Panc1 (cell line): ENCODE data around the gene JMJD4. TPM values are rescaled to one million over a fixed set of nuclear protein-coding genes. Genes with fewer than 3 reads are reported as not detected.

Experiments
- ATAC-seq: fragments of 200-7000 bp; cut with Tn5 transposase; 2 replicates; pipeline ENCODE4 v1.9.1; 2020; ENCODE audit warnings: mild to moderate bottlenecking, moderate library complexity
- BruUV-seq: library from RNA; stranded (reverse); fragments of 400-500 nt; replicated peaks from 2 replicates; lab custom pipeline; 2021; lab: Mats Ljungman, UMichigan
- CTCF ChIA-PET: fragments of 300-600 bp; sonication (Branson Sonifier 250); formaldehyde crosslinking; loops from one replicate; lab custom pipeline; 2022; ENCODE audit warnings: antibody characterized with exemption; lab: Charles Lee
- POLR2A ChIA-PET: fragments of 300-600 bp; sonication (Branson Sonifier 250); formaldehyde crosslinking; loops from one replicate; lab custom pipeline; 2022; ENCODE audit warnings: antibody characterized with exemption; lab: Charles Lee
- DNase-seq: peaks from one replicate; pipeline ENCODE4 v3.0.0-alpha.2; 2010; ENCODE audit warnings: low read depth, low spot score
- H3K27ac ChIP-seq: 2 replicates; pipeline ENCODE4 v1.5.1; 2011; ENCODE audit warnings: mild to moderate bottlenecking, low read length, inconsistent platforms
- H3K27me3 ChIP-seq: fragments of 200-500 bp; sonication (Bioruptor generic); 2 replicates; pipeline ENCODE4 v1.6.0; 2014; ENCODE audit warnings: low read length, inconsistent platforms; ENCODE audit not compliant: control insufficient read depth, insufficient read depth
- H3K36me3 ChIP-seq: fragments of 200-500 bp; sonication (Bioruptor generic); 2 replicates; pipeline ENCODE4 v1.5.1; 2014; ENCODE audit warnings: inconsistent platforms, mild to moderate bottlenecking, low read length, moderate library complexity; ENCODE audit not compliant: control insufficient read depth, insufficient read depth
- H3K4me1 ChIP-seq: 2 replicates; pipeline ENCODE4 v1.5.1; 2011; ENCODE audit warnings: inconsistent platforms, mild to moderate bottlenecking, low read length, moderate library complexity; ENCODE audit not compliant: control insufficient read depth, insufficient read depth
- H3K4me3 ChIP-seq, 2 experiments: 2 replicates each; pipeline ENCODE4 v1.5.1; 2011 to 2012; ENCODE audit warnings: low read depth in 2 of 2, low read length in 2 of 2, mild to moderate bottlenecking in 2 of 2, inconsistent platforms in 1 of 2, moderate library complexity in 1 of 2
- H3K9me3 ChIP-seq: fragments of 200-500 bp; sonication (Bioruptor generic); 2 replicates; pipeline ENCODE4 v1.5.1; 2014; ENCODE audit warnings: low read depth, mild to moderate bottlenecking, inconsistent platforms, low read length, moderate library complexity; ENCODE audit not compliant: control insufficient read depth, insufficient read depth
- CTCF ChIP-seq: fragments of 450-650 bp; IDR thresholded peaks from 2 replicates; pipeline ENCODE4 v1.5.1; 2017; ENCODE audit warnings: mild to moderate bottlenecking
- POLR2AphosphoS5 ChIP-seq: IDR thresholded peaks from 2 replicates; pipeline ENCODE4 v1.6.1; 2012; ENCODE audit warnings: mild to moderate bottlenecking, low read depth, low read length, moderate library complexity
- REST ChIP-seq, 2 experiments: IDR thresholded peaks; 2 replicates each; pipeline ENCODE4 v1.6.1; 2011 to 2012; ENCODE audit warnings: low read depth in 2 of 2, control low read depth in 1 of 2, low read length in 1 of 2, mild to moderate bottlenecking in 1 of 2, moderate library complexity in 1 of 2; ENCODE audit not compliant: insufficient read depth in 1 of 2
- SIN3A ChIP-seq: IDR thresholded peaks from 2 replicates; pipeline ENCODE4 v1.6.1; 2012; ENCODE audit warnings: low read depth, mild to moderate bottlenecking, low read length, moderate library complexity, borderline replicate concordance; ENCODE audit not compliant: insufficient read depth
- TCF7L2 ChIP-seq: IDR thresholded peaks from 2 replicates; pipeline ENCODE4 v1.6.1; 2011; ENCODE audit warnings: mild to moderate bottlenecking, low read depth, low read length, inconsistent platforms
- in situ Hi-C: cut with HindIII; loops from 2 replicates; pipeline ENCODE4 v1.10.0; 2016; ENCODE audit warnings: low sequenced_read_pairs, low pct_unique_long_range_greater_than_20kb
- intact Hi-C: fragments of 100-400 bp; cut with micrococcal nuclease; formaldehyde crosslinking; loops from one replicate; pipeline ENCODE4 v1.10.0; 2022; ENCODE audit not compliant: unreplicated experiment
- total RNA-seq: library from RNA; stranded (reverse); gene quantifications from one replicate; pipeline ENCODE4 v1.2.1, GENCODE V29; 2021; ENCODE audit not compliant: unreplicated experiment

JMJD4 gene
- total RNA-seq, 1 experiment from 2014 or later = 27.7 TPM

GRCh38 chr1:227728892-227729143 lies 6.3 kb downstream of the JMJD4 start:
- H3K27ac ChIP-seq = peak overlapping the region; percentile 83
- no peaks in the 10 kb centered on the region for H3K27me3 ChIP-seq
- no peaks in the 10 kb centered on the region for H3K36me3 ChIP-seq
- in situ Hi-C loops = no loop called here
- no peak for TF ChIP-seq SIN3A
- no peak for TF ChIP-seq CTCF
- TF ChIP-seq POLR2AphosphoS5 = no peak
- TF ChIP-seq TCF7L2 = no peak
- intact Hi-C loops = no loop called here
- ChIA-PET CTCF (no interaction called here), POLR2A (no interaction called here)
- ATAC-seq = peak; percentile 25
- peak overlapping the region; percentile 65 to 80 for H3K4me3 ChIP-seq
- DNase-seq = no peak
- no peaks in the 10 kb centered on the region for H3K9me3 ChIP-seq
- peaks cover 33% of the 10 kb centered on the region for H3K4me1 ChIP-seq
- BruUV-seq = TSS peak; percentile 79

- intact Hi-C loops = no loop called here
- no peak for DNase-seq
- peak overlapping the region; percentile 65 to 80 for H3K4me3 ChIP-seq
- in situ Hi-C loops = no loop called here
- TF ChIP-seq POLR2AphosphoS5 (no peak), CTCF (no peak), REST (IDR thresholded peaks at IDR 0.05; ENCODE audit: insufficient read depth in 1 of 2, low read depth in 2 of 2, low read length in 1 of 2) (no peak), TCF7L2 (no peak), SIN3A (no peak)
- no peaks in the 10 kb centered on the region for H3K27me3 ChIP-seq
- peaks cover 33% of the 10 kb centered on the region for H3K4me1 ChIP-seq
- no peaks in the 10 kb centered on the region for H3K36me3 ChIP-seq
- CTCF ChIA-PET = no interaction called here
- peak; percentile 76 for ATAC-seq
- H3K9me3 ChIP-seq = no peaks in the 10 kb centered on the region
- no TSS peak for BruUV-seq
- POLR2A ChIA-PET = no interaction called here
- peak overlapping the region; percentile 83 for H3K27ac ChIP-seq
Observed at GRCh38 chr1:227728059-227728891, 6.8 kb downstream of the JMJD4 start.
